ENCODE measurements around the gene ANAPC2. TPM values are rescaled to one million over a fixed set of nuclear protein-coding genes. Genes with fewer than 3 reads are reported as not detected.

ANAPC2 gene
- total RNA-seq, 2 donors from 2014 or later = 66.5 to 69.2 TPM

DNA sequence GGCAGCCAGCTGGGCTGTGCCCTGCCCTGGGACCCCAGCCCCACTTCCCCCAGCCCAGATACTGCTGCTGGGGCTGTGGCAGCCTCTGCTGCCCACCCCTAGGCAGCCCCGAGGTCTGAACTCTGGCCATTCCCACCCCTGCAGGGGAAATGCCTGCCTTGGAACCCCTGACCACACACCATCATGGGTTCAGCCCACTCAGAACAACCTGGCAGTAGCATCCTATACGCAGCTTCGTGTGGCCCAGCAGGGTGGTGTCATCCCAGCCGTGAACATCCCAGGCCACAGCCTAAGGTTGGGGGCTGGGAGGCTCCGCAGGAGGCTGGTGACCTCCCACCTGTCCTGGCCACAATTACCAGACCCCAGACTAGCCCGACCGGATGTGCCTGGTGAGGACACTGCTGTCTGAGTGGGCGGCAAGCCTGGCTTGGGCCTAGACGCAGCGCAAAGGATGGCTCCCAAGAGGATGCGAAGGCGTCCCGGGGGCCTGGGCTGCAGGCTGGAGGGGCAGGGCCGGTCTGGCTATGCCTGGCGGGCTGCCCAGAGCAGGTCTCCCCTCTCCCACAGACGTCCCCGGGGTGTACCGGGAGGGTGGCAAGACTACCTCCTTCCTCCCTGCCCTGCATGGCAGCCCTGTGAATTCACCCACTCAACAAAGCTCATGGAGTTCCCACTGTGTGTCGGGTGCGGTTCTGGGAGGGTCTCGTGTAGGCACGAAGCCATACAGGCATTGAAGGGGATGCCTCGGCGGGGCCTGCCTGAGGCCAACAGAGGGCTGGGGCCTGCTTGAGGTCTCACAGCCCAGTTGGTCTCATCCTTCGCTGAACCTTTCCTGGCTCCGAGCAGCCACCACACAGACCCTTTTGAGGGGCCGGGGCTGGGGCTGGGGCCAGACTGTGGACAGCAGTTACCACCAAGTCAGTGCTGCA is 40.9 kb upstream of the ANAPC2 start:
- Histone ChIP-seq H3K4me1 (ENCODE audit: control insufficient read depth, insufficient read depth, low read length) (no peaks in the 10 kb centered on the region), H3K36me3 (ENCODE audit: control insufficient read depth, insufficient read depth, low read length) (no peaks in the 10 kb centered on the region), H3K9ac (ENCODE audit: extremely low read depth, low read length, poor library complexity, severe bottlenecking) (no peak overlapping the region), H3K9me3 (ENCODE audit: control insufficient read depth, low read length) (no peaks in the 10 kb centered on the region), H3K27ac (ENCODE audit: low read depth, low read length) (no peak overlapping the region), H3K27me3 (ENCODE audit: control insufficient read depth, insufficient read depth, low read length, poor library complexity, severe bottlenecking) (no peaks in the 10 kb centered on the region), H3K4me3 (ENCODE audit: low read length) (no peak overlapping the region)
- DNase-seq = no peak
- no peak overlapping the region for H3K27ac Mint-ChIP-seq
- no peaks in the 10 kb centered on the region for H3K9me3 Mint-ChIP-seq
- peaks cover 2% of the 10 kb centered on the region for H3K4me1 Mint-ChIP-seq
- WGBS, 2 experiments (ENCODE audit: insufficient coverage in 1 of 2, insufficient read length in 1 of 2) = 92 to 93% methylated on average over 15 to 27 of the region's 27 CpGs
- TF ChIP-seq, protein P1, sequence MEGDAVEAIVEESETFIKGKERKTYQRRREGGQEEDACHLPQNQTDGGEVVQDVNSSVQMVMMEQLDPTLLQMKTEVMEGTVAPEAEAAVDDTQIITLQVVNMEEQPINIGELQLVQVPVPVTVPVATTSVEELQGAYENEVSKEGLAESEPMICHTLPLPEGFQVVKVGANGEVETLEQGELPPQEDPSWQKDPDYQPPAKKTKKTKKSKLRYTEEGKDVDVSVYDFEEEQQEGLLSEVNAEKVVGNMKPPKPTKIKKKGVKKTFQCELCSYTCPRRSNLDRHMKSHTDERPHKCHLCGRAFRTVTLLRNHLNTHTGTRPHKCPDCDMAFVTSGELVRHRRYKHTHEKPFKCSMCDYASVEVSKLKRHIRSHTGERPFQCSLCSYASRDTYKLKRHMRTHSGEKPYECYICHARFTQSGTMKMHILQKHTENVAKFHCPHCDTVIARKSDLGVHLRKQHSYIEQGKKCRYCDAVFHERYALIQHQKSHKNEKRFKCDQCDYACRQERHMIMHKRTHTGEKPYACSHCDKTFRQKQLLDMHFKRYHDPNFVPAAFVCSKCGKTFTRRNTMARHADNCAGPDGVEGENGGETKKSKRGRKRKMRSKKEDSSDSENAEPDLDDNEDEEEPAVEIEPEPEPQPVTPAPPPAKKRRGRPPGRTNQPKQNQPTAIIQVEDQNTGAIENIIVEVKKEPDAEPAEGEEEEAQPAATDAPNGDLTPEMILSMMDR (conservative IDR thresholded peaks at IDR 0.05) = no peak
- H3K27me3 Mint-ChIP-seq (ENCODE audit: insufficient read depth) = no peaks in the 10 kb centered on the region
- H3K4me3 Mint-ChIP-seq = no peak overlapping the region
- no peaks in the 10 kb centered on the region for H3K36me3 Mint-ChIP-seq (ENCODE audit: low read depth)

DNA sequence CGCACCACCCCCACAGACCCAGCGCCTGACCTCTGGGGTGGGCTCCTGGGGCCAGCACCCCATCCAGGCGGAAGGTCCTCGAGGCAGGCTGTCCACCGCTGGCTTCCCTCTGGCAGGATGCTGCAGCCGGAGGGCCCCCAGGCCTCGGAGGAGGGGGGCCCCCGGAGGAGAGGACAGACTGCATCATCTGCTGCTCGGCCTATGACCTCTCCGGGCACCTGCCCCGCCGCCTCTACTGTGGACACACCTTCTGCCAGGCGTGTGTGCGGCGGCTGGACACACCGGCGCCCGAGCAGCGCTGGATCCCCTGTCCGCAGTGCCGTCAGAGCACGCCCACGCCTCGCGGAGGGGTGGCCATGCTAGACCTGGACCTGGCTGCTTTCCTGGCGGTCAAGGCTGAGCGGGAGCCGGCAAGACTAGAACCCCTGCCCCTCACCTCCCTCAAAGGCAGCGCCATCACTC is 40.2 kb upstream of the ANAPC2 start:
- Mint-ChIP-seq H3K9me3 (no peaks in the 10 kb centered on the region), H3K27ac (no peak overlapping the region), H3K4me1 (peaks cover 2% of the 10 kb centered on the region), H3K4me3 (no peak overlapping the region), H3K36me3 (ENCODE audit: low read depth) (no peaks in the 10 kb centered on the region), H3K27me3 (ENCODE audit: insufficient read depth) (no peaks in the 10 kb centered on the region)
- no peak overlapping the region for H3K4me3 ChIP-seq (ENCODE audit: low read length)
- no peak overlapping the region for H3K27ac ChIP-seq (ENCODE audit: low read depth, low read length)
- TF ChIP-seq, protein P1 (conservative IDR thresholded peaks at IDR 0.05) = no peak
- no peaks in the 10 kb centered on the region for H3K36me3 ChIP-seq (ENCODE audit: control insufficient read depth, insufficient read depth, low read length)
- H3K9ac ChIP-seq (ENCODE audit: extremely low read depth, low read length, poor library complexity, severe bottlenecking) = no peak overlapping the region
- no peak for DNase-seq
- WGBS, 2 experiments (ENCODE audit: insufficient coverage in 1 of 2, insufficient read length in 1 of 2) = 92 to 94% methylated on average over 15 to 29 of the region's 29 CpGs
- H3K9me3 ChIP-seq (ENCODE audit: control insufficient read depth, low read length) = no peaks in the 10 kb centered on the region
- no peaks in the 10 kb centered on the region for H3K27me3 ChIP-seq (ENCODE audit: control insufficient read depth, insufficient read depth, low read length, poor library complexity, severe bottlenecking)
- H3K4me1 ChIP-seq (ENCODE audit: control insufficient read depth, insufficient read depth, low read length) = no peaks in the 10 kb centered on the region

- Histone ChIP-seq H3K9me3 (ENCODE audit: control insufficient read depth, low read length) (no peaks in the 10 kb centered on the region), H3K27ac (ENCODE audit: low read depth, low read length) (no peak overlapping the region), H3K4me3 (ENCODE audit: low read length) (no peak overlapping the region), H3K36me3 (ENCODE audit: control insufficient read depth, insufficient read depth, low read length) (no peaks in the 10 kb centered on the region), H3K9ac (ENCODE audit: extremely low read depth, low read length, poor library complexity, severe bottlenecking) (no peak overlapping the region), H3K4me1 (ENCODE audit: control insufficient read depth, insufficient read depth, low read length) (no peaks in the 10 kb centered on the region), H3K27me3 (ENCODE audit: control insufficient read depth, insufficient read depth, low read length, poor library complexity, severe bottlenecking) (no peaks in the 10 kb centered on the region)
- Mint-ChIP-seq H3K4me3 (no peak overlapping the region), H3K36me3 (ENCODE audit: low read depth) (no peaks in the 10 kb centered on the region), H3K27me3 (ENCODE audit: insufficient read depth) (no peaks in the 10 kb centered on the region), H3K9me3 (no peaks in the 10 kb centered on the region), H3K27ac (peak overlapping the region; percentile 81), H3K4me1 (peaks cover 2% of the 10 kb centered on the region)
- 74 to 77% methylated on average over 7 to 17 of the region's 18 CpGs for WGBS, 2 experiments (ENCODE audit: insufficient coverage in 1 of 2, insufficient read length in 1 of 2)
- DNase-seq = no peak
- TF ChIP-seq, protein P1 (conservative IDR thresholded peaks at IDR 0.05) = no peak
These were observed 39.6 kb upstream of the ANAPC2 start for GRCh38 chr9:137227853-137228505.
